Sigmoid colon (tissue), 7 donors: ENCODE data around the gene ARID5B. TPM values are rescaled to one million over a fixed set of nuclear protein-coding genes. Genes with fewer than 3 reads are reported as not detected.

Source experiments
- DNase-seq: peaks from one replicate; pipeline ENCODE4 v3.0.0-alpha.2; 2019
- H3K27ac ChIP-seq, 4 donors: fragments of 200-600 bp; sonication (generic); one replicate each; pipeline ENCODE4 v1.5.1; 2016 to 2019; ENCODE audit warnings: mild to moderate bottlenecking in 1 of 4
- H3K27me3 ChIP-seq, 3 donors: fragments of 200-600 bp; sonication (generic); one replicate each; pipeline ENCODE4 v1.5.1; 2019; ENCODE audit warnings: mild to moderate bottlenecking in 1 of 3
- H3K36me3 ChIP-seq, 4 donors: fragments of 200-600 bp; sonication (generic); one replicate each; pipeline ENCODE4 v1.5.1; 2016 to 2019
- H3K4me1 ChIP-seq, 4 donors: fragments of 200-600 bp; sonication (generic); one replicate each; pipeline ENCODE4 v1.5.1; 2017 to 2019
- H3K4me3 ChIP-seq, 4 donors: fragments of 200-600 bp; sonication (generic); one replicate each; pipeline ENCODE4 v1.5.1; 2017 to 2019; ENCODE audit warnings: mild to moderate bottlenecking in 2 of 4, moderate library complexity in 1 of 4
- H3K9me3 ChIP-seq, 4 donors: fragments of 200-600 bp in 3 of 4; sonication (generic) in 3 of 4; one replicate each; pipeline versions ENCODE4 v1.5.1 to v1.6.1; 2013 to 2019
- EP300 ChIP-seq, 4 donors: sonication (generic); formaldehyde crosslinking; IDR thresholded peaks; one replicate each; pipeline ENCODE4 v1.6.1; 2017; ENCODE audit warnings: antibody characterized with exemption in 4 of 4
- POLR2A ChIP-seq, 2 donors: fragments of 450-650 bp; IDR thresholded peaks; one replicate each; pipeline ENCODE4 v1.6.1; 2016; ENCODE audit warnings: antibody characterized with exemption in 2 of 2, mild to moderate bottlenecking in 2 of 2, moderate library complexity in 2 of 2
- POLR2AphosphoS5 ChIP-seq, 4 donors: sonication (generic); formaldehyde crosslinking; IDR thresholded peaks; one replicate each; pipeline ENCODE4 v1.6.1; 2017; ENCODE audit warnings: antibody characterized with exemption in 4 of 4
- WGBS, 2 donors: extraction: QIAGEN DNeasy Blood & Tissue Kit; methylation state at CpG; one replicate each; pipeline ENCODE4 v1.1.7; 2013; 5-methylcytosine and 5-hydroxymethylcytosine counted together
- intact Hi-C: fragments of 100-400 bp; cut with DNase I; formaldehyde crosslinking; loops from one replicate; pipeline ENCODE4 v1.15.1; 2023
- polyA plus RNA-seq, 3 donors: library from polyadenylated mRNA; stranded (reverse); fragments of 200-250 nt; gene quantifications; one replicate each; pipeline ENCODE4 v1.2.3, GENCODE V29; 2013
- total RNA-seq, 4 donors: library from RNA; depleted of rRNA; stranded (reverse); fragments of >200 nt; gene quantifications; one replicate each; pipeline ENCODE4 v1.1.0, GENCODE V29; 2016
- TF ChIP-seq, protein P1 (sequence below), 4 experiments: fragments of 450-650 bp in 3 of 4; fragments of 200-600 bp in 1 of 4; IDR thresholded peaks; one replicate each; pipeline ENCODE4 v1.5.1; 2016 to 2019; ENCODE audit warnings: antibody characterized with exemption in 4 of 4, mild to moderate bottlenecking in 3 of 4, moderate library complexity in 2 of 4
- donor health status: healthy with polysubstance abuse.
- donor health status: Bipolar disorder and iron deficiency.
- donor health status: healthy.

Gene ARID5B
- total and polyA plus RNA-seq, 7 donors = 2.3 to 109 (median 29.6) TPM

DNA sequence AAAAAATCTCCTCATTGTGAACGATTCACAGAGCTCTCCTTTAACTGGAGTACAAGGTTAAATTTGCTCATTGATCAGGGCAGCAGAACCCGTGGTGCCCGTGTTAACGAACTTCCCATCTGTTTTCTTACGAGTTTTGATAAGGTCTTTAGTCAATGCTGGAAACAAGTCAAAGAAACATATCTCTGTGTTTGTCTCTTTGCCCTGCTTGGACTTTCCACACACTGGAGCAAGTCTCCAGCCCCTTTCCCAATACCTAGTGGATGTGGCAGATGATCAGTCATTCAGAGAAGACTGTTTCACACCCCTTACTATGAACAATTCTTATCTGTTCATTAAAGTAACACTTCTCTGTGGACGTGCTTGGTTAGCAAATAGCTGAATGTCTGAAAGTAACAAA lies 121.3 kb downstream of the ARID5B start:
- no peak overlapping the region for H3K27ac ChIP-seq
- TF ChIP-seq, protein P1, sequence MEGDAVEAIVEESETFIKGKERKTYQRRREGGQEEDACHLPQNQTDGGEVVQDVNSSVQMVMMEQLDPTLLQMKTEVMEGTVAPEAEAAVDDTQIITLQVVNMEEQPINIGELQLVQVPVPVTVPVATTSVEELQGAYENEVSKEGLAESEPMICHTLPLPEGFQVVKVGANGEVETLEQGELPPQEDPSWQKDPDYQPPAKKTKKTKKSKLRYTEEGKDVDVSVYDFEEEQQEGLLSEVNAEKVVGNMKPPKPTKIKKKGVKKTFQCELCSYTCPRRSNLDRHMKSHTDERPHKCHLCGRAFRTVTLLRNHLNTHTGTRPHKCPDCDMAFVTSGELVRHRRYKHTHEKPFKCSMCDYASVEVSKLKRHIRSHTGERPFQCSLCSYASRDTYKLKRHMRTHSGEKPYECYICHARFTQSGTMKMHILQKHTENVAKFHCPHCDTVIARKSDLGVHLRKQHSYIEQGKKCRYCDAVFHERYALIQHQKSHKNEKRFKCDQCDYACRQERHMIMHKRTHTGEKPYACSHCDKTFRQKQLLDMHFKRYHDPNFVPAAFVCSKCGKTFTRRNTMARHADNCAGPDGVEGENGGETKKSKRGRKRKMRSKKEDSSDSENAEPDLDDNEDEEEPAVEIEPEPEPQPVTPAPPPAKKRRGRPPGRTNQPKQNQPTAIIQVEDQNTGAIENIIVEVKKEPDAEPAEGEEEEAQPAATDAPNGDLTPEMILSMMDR (IDR thresholded peaks at IDR 0.05) = no peak
- TF ChIP-seq POLR2AphosphoS5 (IDR thresholded peaks at IDR 0.05) (no peak), EP300 (IDR thresholded peaks at IDR 0.05) (no peak), POLR2A (IDR thresholded peaks at IDR 0.05) (no peak)
- WGBS, 2 donors = 71 to 90% methylated on average over 6 of the region's 6 CpGs
- H3K9me3 ChIP-seq = no peaks in the 10 kb centered on the region
- H3K4me1 ChIP-seq = peaks cover 0 to 50% (median 44%) of the 10 kb centered on the region in 4 donors
- no peak overlapping the region for H3K4me3 ChIP-seq
- intact Hi-C loops = no loop called here
- no peaks in the 10 kb centered on the region for H3K36me3 ChIP-seq
- no peak for DNase-seq
- no peaks in the 10 kb centered on the region for H3K27me3 ChIP-seq

DNA sequence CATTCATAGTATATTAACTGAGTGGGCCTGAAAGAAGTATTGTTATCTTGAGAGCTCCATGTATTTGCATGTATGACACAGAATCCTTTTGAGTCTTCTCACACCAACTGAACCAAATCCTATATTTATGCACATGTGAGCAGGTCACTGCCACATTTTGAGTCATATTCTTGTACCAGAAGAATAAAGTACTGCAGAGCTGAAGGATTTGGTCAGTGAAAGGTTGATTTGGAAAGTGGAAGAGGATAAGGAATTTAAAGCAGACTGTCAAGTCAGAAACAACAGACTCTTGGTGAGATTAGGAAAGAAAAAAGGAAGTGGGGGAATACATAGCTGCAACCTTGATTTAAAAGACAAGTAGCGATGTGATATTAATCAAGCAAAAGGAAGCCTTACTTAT lies 121.8 kb downstream of the ARID5B start:
- Histone ChIP-seq H3K27ac (no peak overlapping the region), H3K4me1 (peaks cover 0 to 45% (median 39%) of the 10 kb centered on the region in 4 donors), H3K27me3 (no peaks in the 10 kb centered on the region), H3K36me3 (no peaks in the 10 kb centered on the region), H3K4me3 (no peak overlapping the region), H3K9me3 (no peaks in the 10 kb centered on the region)
- 85 to 90% methylated on average over 1 of the region's 1 CpG for WGBS, 2 donors
- intact Hi-C loops = no loop called here
- DNase-seq = no peak
- TF ChIP-seq, protein P1 (IDR thresholded peaks at IDR 0.05) = no peak

DNA sequence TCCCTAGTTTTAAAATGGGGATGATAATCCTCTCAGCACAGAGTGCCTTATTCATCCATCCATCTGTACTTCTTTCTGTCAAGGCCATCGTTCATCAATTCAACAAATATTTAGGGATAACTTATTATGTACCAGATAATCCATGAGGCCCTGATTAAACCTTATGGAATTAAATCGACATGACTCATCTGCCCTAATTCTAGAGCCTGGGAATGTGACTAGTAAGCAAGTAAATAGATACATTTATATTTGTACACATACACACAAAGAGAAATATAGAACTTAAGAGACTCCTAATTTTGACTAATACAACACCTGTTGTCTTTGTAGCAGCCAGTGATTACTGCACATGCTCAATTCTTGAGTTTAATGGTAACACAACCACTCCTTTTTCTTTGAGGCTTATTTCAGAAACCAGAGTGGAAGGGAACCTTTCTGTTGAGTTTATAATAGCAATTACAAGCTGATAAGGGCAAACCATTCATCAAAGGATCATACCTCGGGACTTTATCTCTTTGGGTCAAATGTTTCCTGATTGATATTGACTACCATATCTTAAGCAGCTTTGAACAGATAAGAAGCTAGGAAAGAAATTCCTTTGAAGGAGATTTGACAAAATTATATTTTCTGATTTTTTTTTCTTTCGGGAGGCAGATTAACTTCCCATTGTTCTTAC lies 122.7 kb downstream of the ARID5B start:
- intact Hi-C loops = no loop called here
- TF ChIP-seq POLR2AphosphoS5 (IDR thresholded peaks at IDR 0.05) (no peak), EP300 (IDR thresholded peaks at IDR 0.05) (no peak), POLR2A (IDR thresholded peaks at IDR 0.05) (no peak)
- TF ChIP-seq, protein P1 (IDR thresholded peaks at IDR 0.05) = no peak
- Histone ChIP-seq H3K4me1 (peaks cover 0 to 36% (median 31%) of the 10 kb centered on the region in 4 donors), H3K9me3 (no peaks in the 10 kb centered on the region), H3K27me3 (no peaks in the 10 kb centered on the region), H3K4me3 (no peak overlapping the region), H3K27ac (no peak overlapping the region), H3K36me3 (no peaks in the 10 kb centered on the region)
- no peak for DNase-seq
- 14 to 52% methylated on average over 4 of the region's 4 CpGs for WGBS, 2 donors

GRCh38 chr10:62025134-62025794 lies 123.8 kb downstream of the ARID5B start:
- TF ChIP-seq EP300 (IDR thresholded peaks at IDR 0.05) (no peak), POLR2AphosphoS5 (IDR thresholded peaks at IDR 0.05) (no peak), POLR2A (IDR thresholded peaks at IDR 0.05) (no peak)
- TF ChIP-seq, protein P1 (IDR thresholded peaks at IDR 0.05) = no peak
- Histone ChIP-seq H3K4me3 (no peak overlapping the region), H3K4me1 (peaks cover 0 to 25% (median 20%) of the 10 kb centered on the region in 4 donors), H3K9me3 (no peaks in the 10 kb centered on the region), H3K27ac (no peak overlapping the region), H3K27me3 (no peaks in the 10 kb centered on the region), H3K36me3 (no peaks in the 10 kb centered on the region)
- intact Hi-C loops = no loop called here
- 24 to 72% methylated on average over 4 of the region's 4 CpGs for WGBS, 2 donors
- no peak for DNase-seq
